HG02973 (cell line): ENCODE measurements around the gene AFF3.

ENCODE experiments used
- ATAC-seq: cut with Tn5 transposase; IDR thresholded peaks from one replicate; pipeline ENCODE4 v1.9.1; 2021; ENCODE audit warnings: moderate library complexity; ENCODE audit not compliant: unreplicated experiment

AFF3 gene

DNA sequence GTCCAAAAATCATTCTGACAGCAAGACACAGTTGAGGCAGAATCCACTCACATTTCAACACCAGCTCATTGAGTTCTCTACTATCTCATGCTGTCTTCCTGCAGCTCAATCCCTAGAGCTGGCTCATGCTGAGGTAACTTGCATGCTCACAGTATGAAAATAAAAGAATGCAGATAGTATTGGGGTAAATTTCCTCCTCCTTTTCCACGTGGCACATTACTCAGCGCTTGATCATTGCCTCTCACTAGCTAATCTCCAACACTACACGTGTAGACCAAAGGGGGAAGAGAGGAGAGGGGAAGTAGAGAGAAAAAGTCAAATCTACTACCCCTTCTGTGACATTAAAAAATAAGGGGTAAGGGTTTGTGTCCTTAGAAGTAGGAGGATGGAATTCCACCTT, 300.6 kb downstream of the AFF3 start:
- ATAC-seq: no peak

DNA sequence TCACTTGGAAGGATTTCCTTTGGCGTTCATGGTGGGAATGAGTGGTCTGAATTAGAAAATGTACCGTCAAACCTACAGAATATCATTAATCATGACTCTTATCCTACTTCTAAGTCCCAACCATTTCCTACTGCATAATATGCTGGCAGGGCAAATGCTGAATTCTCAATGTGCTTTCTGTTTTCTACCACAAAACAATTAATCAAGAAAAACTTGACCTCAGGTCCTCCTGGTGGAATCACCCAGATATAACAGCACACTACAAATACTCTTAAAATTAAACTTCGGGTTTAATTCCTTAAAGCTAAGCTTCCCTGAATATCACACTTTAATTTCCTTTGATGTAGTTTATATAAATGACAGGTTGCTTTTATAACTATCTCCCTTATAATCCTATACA, 301.6 kb downstream of the AFF3 start:
- no peak for ATAC-seq

- no peak for ATAC-seq
Measured at GRCh38 chr2:99836690-99837605, 305.4 kb downstream of the AFF3 start.

DNA sequence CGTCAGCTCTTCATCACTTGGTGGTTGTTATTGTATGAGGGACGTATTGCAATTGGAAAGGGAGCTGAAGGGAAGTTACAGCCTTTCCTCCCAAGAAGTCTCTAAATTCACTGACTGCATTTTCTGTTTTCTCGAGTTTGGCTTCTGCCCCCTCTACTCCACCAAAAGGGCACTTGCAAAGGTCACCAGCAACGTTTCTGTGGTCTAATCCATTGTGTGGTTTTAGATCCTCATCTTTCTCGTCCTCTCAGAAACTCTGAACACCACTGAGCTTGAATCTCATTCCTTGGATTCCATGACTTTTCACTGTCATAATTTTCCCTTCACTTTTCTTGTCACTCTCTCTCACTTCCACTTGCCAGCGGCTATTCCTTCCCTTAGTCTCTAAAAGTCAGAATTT, 308.0 kb downstream of the AFF3 start:
- ATAC-seq: no peak

- no peak for ATAC-seq
Measured at GRCh38 chr2:99833586-99834201, 308.7 kb downstream of the AFF3 start.

- no peak for ATAC-seq
Measured at GRCh38 chr2:99832926-99833325, 309.5 kb downstream of the AFF3 start.

- ATAC-seq: no peak
Measured at GRCh38 chr2:99831772-99832171, 310.6 kb downstream of the AFF3 start.

DNA sequence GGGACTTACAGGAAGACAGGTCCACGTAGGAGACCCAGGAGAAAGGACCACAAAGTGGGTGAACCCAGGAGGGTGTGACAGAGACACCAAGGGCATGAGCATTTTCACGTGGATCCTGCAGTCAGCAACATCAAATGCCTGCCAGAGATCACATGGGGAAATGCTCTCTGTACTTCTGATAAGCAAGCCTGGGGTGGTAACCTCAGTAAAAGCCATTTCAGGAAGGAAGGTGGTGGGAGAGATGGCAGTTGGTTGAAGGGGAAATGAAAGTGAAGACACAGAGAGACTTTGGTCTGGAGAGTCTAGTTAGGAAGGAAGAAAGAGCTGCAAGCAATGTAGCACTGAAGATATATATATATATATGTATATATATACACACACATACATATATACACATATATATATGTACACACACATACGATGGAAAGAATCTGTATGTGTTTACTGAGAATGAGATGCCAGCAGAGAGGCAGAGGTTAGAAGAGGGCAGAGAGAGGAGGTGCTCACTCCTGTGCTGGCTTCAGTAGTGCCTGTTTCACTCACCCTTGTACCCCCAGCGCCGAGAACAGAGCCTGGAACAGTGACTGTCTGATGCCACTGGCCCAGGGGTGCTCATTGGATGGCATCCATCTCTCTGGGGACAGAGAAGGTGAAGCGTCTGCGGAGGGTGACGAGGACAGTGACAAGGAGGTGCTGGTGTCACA, 314.9 kb downstream of the AFF3 start:
- no peak for ATAC-seq

DNA sequence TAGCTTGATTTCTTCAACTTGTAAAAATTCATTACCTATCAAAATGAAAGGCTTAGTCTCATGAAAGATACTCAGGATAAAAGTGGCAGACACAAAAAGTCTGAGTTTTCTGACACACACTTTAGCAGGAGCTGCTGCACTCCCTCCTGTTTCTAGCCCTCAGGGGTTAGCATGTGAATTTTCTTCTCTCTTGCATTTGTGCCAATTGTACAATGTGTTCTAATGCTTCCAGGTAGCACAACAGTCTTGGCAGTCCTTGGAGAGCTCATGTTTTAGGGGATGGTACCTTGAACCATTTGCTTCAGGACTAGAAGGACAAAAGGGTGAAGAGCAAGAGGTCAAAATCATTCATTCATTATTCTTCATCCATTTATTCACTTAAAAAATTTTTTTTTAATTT, 316.8 kb downstream of the AFF3 start:
- ATAC-seq: no peak

DNA sequence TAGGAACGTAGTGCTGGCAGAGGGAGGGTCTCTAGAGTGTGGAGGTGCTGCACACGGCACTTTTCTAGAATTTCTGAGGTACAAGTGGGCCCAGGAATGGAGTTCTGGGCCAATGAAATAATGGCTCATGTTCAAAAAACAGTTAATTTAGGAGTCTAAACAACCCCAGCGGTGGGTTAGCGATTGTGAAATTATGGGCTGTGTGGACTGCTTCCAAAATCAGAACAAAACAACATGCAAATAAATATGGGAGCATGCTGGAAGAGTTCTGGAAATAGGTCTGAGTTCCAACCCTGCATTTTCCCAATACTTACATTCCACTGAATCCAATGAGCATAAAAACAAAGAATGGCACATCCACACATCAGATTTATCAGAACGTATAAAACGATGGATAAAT, 317.6 kb downstream of the AFF3 start:
- no peak for ATAC-seq

- no peak for ATAC-seq
Measured at GRCh38 chr2:99822474-99823207, 319.7 kb downstream of the AFF3 start.

DNA sequence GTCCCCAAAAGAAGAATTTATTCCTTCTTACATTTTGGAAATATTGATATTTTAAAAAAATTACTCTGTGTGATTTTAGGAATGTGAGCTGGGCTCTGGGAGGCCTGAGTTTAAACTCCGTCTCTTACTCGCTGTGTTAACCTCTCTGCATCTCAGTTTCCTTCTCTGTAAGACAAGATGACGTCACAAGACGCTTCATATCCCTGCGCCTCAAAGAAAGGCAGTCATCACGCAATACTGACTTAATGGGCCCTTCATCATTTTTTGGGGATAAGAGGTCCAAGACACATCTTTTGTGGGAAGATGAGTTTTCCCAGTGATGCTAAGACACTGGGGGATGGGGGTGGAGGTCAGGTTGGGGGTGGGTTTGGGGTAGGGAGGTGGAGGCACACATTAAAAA, 320.4 kb downstream of the AFF3 start:
- ATAC-seq: no peak

DNA sequence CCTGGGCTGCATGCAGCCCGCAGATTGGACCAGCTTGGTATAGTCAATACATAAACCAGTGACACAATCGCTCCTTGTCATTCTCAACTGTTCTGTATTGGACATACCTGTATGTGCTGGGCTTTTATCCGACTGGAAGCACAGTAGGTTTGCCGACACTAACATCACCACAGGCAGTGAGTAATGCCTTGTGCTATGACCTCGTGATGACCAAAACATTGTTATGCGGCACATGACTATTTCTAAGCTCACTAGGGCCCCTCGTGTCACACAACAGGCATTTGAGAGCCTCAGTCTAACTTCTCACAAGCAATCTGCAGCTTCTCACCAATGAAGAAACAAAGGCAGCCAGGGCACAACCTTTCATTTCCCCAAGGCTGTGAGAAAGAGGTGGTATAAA, 320.8 kb downstream of the AFF3 start:
- no peak for ATAC-seq

DNA sequence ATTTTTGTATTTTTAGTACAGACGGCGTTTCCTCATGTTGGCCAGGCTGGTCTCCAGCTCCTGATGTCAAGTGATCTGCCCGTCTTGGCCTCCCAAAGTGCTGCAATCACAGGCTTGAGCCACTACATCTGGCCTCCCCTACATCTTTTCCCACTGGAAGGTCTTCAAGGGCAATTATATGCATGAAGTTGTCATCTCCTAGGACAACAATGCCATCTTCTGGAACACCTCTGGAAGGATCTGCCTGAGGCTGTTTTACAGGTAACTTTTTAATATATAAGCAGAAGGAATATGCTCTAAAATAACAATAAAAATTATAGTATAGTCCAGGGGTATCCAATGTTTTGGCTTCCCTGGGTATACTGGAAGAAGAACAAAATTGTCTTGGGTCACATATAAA, 321.4 kb downstream of the AFF3 start:
- ATAC-seq: no peak

DNA sequence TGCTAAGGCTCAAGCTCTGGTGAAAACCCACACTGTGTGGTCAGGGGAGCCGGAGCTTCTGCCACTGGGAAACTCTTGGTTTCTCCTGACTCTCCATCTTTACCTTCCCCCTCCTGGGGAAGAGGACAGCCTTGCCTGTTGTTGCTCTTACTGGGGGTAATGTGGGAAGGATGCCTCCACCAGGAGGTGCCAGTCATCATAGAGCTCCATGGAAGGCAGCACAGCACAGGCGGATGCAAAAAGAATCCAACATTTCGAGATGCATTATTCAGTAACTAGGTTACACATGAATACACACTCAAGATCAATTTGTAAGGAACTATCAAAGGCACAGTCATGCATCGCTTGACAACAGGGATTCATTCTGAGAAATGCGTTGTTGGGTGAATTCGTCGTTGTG, 322.6 kb downstream of the AFF3 start:
- ATAC-seq: no peak

DNA sequence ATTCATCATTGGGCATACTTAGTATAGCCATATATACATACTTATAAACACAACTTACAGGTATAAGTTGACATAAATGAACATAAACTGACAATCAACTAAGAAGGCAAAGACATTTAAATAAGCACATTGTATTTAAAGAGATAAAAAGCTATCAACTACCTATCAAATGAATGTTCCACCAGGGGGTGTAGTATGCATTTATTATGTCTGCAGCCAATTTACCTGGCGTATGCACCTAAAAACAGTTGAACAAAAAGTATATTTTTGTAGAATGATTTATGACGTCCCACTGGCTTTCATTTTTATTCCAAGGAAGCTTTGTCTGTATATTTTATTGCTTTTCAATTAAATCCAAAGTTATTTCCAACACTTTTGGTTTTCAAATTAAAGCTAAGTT, 323.5 kb downstream of the AFF3 start:
- no peak for ATAC-seq

DNA sequence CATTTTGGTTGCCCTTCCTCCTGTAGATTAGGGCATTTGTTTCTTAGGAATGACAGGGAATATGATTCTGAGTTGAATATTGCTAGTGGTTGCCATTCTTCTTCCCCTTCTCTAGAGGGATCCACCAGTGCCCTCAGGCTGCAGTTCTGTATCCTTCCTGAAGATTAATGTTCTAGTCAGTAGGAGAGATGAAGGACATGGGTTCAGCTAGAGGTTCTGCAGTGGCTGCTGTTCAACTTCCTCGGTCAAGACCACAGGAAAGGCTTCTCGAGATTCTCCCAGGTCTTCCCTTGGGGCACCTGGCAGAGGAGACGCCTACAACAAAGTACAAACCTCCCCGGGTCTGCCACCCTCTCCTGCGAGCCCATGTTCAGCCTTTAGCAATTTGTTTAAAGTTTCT, 325.5 kb downstream of the AFF3 start:
- no peak for ATAC-seq

DNA sequence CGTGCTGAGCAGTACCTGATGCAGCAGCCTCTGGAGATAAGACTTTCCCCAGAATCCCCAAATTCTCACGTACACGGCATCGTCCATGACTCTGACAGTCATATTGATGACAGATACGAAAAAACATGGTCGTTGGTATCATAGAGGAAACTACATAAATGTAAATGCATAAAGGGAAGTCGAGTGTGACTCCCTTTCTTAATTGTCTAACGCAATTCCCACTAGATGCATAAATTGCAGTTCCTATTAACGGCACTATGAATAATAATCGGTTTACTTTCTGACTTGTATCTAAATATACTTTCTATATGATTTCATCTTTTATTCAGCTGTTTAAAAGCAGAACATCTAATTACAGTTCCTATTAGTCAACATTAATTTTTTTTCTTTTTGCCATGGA, 330.0 kb downstream of the AFF3 start:
- ATAC-seq: no peak

- no peak for ATAC-seq
Measured at GRCh38 chr2:99811544-99811943, 330.8 kb downstream of the AFF3 start.

- no peak for ATAC-seq
Measured at GRCh38 chr2:99810225-99810624, 332.2 kb downstream of the AFF3 start.

GRCh38 chr2:99809259-99809900, 333.0 kb downstream of the AFF3 start:
- no peak for ATAC-seq
